Measurements from ENCODE around the gene COL19A1.

- TF ChIP-seq CTCF (IDR thresholded peaks at IDR 0.05): no peak
- TF ChIP-seq ZFX (IDR thresholded peaks at IDR 0.05; ENCODE audit: borderline replicate concordance): no peak
Measured at GRCh38 chr6:70157086-70157485, 290.7 kb downstream of the COL19A1 start.
